ENCODE results near the gene RAD50.
"Not testable (repeated sequence)": the region's sequence is repeated elsewhere in the genome, so short reads cannot be mapped to it uniquely, and the experiment has no call there.

RAD50 gene
- 2.5 to 7.7 reads per million in 2 donors for total RNA-seq

- DNase-seq, result peak; percentile 79 to 98 (median 87)
These were observed at the start of gene RAD50 for GRCh38 chr5:132556763-132557477. TSS of gene RAD50 (plus strand) at chr5:132556977. CDS start at chr5:132557325, 348 bp downstream.

GRCh38 chr5:132510076-132510475 is 46.7 kb upstream of the RAD50 start:
- no peak for DNase-seq

- DNase-seq, result not testable (repeated sequence)
These were observed 43.0 kb upstream of the RAD50 start for GRCh38 chr5:132513618-132514336.

- not testable (repeated sequence) for DNase-seq
These were observed 34.7 kb upstream of the RAD50 start for GRCh38 chr5:132522067-132522466.

- not testable (repeated sequence) for DNase-seq
These were observed 31.9 kb upstream of the RAD50 start for GRCh38 chr5:132524877-132525276.

GRCh38 chr5:132525299-132525724 is 31.5 kb upstream of the RAD50 start:
- DNase-seq, result no peak

- DNase-seq, result peak in 2 of 5 experiments; percentile 24 to 59
These were observed 30.3 kb upstream of the RAD50 start for GRCh38 chr5:132526290-132526973.

GRCh38 chr5:132526974-132527564 is 29.7 kb upstream of the RAD50 start:
- no peak for DNase-seq

GRCh38 chr5:132528021-132528420 is 28.8 kb upstream of the RAD50 start:
- no peak for DNase-seq

- peak in 1 of 5 experiments; percentile 84 for DNase-seq
These were observed 27.7 kb upstream of the RAD50 start for GRCh38 chr5:132528866-132529634.

GRCh38 chr5:132530946-132531345 is 25.8 kb upstream of the RAD50 start:
- no peak for DNase-seq

GRCh38 chr5:132539716-132540115 is 17.1 kb upstream of the RAD50 start:
- DNase-seq, result no peak

- DNase-seq, result no peak
These were observed 16.6 kb upstream of the RAD50 start for GRCh38 chr5:132540149-132540548.

- DNase-seq, result no peak
These were observed 16.0 kb upstream of the RAD50 start for GRCh38 chr5:132540764-132541163.

- DNase-seq, result no peak
These were observed 13.1 kb upstream of the RAD50 start, which contains the start of gene IL5 for GRCh38 chr5:132543472-132544201. TSS of gene IL5 (minus strand) at chr5:132543522. CDS start at chr5:132543478, 44 bp downstream.

- DNase-seq, result peak in 2 of 5 experiments; percentile 50 to 52
These were observed 10.7 kb upstream of the RAD50 start for GRCh38 chr5:132546108-132546507.

GRCh38 chr5:132547269-132547668 is 9.5 kb upstream of the RAD50 start:
- DNase-seq, result no peak

GRCh38 chr5:132548834-132549233 is 7.9 kb upstream of the RAD50 start:
- DNase-seq, result not testable (repeated sequence)

- DNase-seq, result peak in 1 of 5 experiments; percentile 54
These were observed 7.2 kb upstream of the RAD50 start for GRCh38 chr5:132549576-132549975.

- no peak for DNase-seq
These were observed 519 bp upstream of the RAD50 start for GRCh38 chr5:132556153-132556762.

Measured in T-helper 2 cell (primary cell).